Inflammatory macrophage treated with lipopolysaccharide for 1 hour (primary cell): ENCODE measurements around the gene ZNF407.

Source experiments
- DNase-seq, 2 donors: peaks; one replicate each; pipeline ENCODE4 v3.0.0-alpha.2; 2020 to 2022

The ZNF407 gene

GRCh38 chr18:74796841-74797576 is 199.3 kb downstream of the ZNF407 start:
- DNase-seq = no peak

GRCh38 chr18:74797577-74798151 is 200.0 kb downstream of the ZNF407 start:
- no peak for DNase-seq

- no peak for DNase-seq
Measured at GRCh38 chr18:74799542-74799941, 201.9 kb downstream of the ZNF407 start.

GRCh38 chr18:74800098-74800497 is 202.4 kb downstream of the ZNF407 start:
- DNase-seq = no peak

GRCh38 chr18:74803117-74803516 is 205.4 kb downstream of the ZNF407 start:
- no peak for DNase-seq

- no peak for DNase-seq
Measured at GRCh38 chr18:74803769-74804168, 206.1 kb downstream of the ZNF407 start.

GRCh38 chr18:74804677-74805076 is 207.0 kb downstream of the ZNF407 start:
- DNase-seq = no peak

- DNase-seq = no peak
Measured at GRCh38 chr18:74806073-74806472, 208.4 kb downstream of the ZNF407 start.

- DNase-seq = no peak
Measured at GRCh38 chr18:74806700-74807416, 209.2 kb downstream of the ZNF407 start.

GRCh38 chr18:74817576-74817975 is 219.9 kb downstream of the ZNF407 start:
- no peak for DNase-seq

- DNase-seq = no peak
Measured at GRCh38 chr18:74818516-74819175, 221.0 kb downstream of the ZNF407 start.

- no peak for DNase-seq
Measured at GRCh38 chr18:74819433-74820059, 221.9 kb downstream of the ZNF407 start.

GRCh38 chr18:74820160-74820780 is 222.6 kb downstream of the ZNF407 start:
- DNase-seq = no peak

- DNase-seq = no peak
Measured at GRCh38 chr18:74825460-74825859, 227.8 kb downstream of the ZNF407 start.

- no peak for DNase-seq
Measured at GRCh38 chr18:74826572-74826971, 228.9 kb downstream of the ZNF407 start.

GRCh38 chr18:74828200-74828599 is 230.5 kb downstream of the ZNF407 start:
- no peak for DNase-seq

GRCh38 chr18:74831571-74832250 is 234.0 kb downstream of the ZNF407 start:
- DNase-seq = no peak

GRCh38 chr18:74832381-74832780 is 234.7 kb downstream of the ZNF407 start:
- no peak for DNase-seq

GRCh38 chr18:74832999-74833398 is 235.3 kb downstream of the ZNF407 start:
- DNase-seq = no peak

GRCh38 chr18:74834424-74835309 is 237.0 kb downstream of the ZNF407 start:
- no peak for DNase-seq
